HUDEP-2 (cell line): ENCODE data around the gene RBP4.

Experiments
- DNase-seq, 76 experiments: peaks; one replicate each; lab custom pipeline; 2025; ENCODE audit not compliant: unreplicated experiment in 76 of 76; lab: John Stamatoyannopoulos, UW

The RBP4 gene

DNA sequence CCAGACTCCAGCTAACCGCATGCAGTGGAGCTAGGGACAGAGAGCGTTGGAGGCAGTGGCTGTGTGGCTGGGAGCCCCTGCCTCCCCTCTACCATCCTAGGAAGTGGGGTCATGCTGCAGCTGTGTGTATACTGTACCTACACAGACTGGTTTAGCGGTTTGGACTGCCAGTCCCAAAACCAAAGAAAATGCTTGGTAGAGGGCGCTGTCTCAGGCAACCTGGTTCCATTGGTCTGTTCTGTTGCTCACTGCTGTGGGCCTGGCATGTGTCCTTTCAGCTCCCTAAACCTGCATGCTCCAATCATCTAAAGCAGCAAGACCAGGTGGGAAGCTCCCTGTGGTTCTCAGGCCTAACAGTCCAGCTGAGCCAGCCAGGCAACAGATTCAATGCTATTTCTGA lies 4.5 kb downstream of the RBP4 start:
- peak in 1 of 76 experiments; percentile 0 for DNase-seq

- DNase-seq = no peak
Observed at GRCh38 chr10:93595378-93596161, 5.5 kb downstream of the RBP4 start.

- no peak for DNase-seq
Observed at GRCh38 chr10:93594518-93594917, 6.5 kb downstream of the RBP4 start.

DNA sequence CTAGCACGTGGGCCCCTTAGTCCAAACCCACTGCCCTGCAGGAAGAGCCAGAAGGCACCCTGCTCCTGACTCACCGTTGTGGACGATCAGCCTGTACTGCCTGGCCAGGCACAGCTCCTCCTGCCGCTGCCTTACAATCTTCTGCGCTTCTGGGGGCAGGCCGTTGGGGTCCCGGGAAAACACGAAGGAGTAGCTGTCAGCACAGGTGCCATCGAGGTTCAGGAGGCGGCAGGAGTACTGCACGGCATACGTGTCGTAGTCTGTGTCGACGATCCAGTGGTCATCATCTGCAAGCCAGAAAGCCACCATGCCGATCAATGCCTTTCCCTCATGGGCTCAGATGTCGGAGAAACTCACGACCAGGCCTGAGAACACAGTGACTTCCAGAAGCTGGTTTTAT lies 7.3 kb downstream of the RBP4 start:
- DNase-seq = no peak

DNA sequence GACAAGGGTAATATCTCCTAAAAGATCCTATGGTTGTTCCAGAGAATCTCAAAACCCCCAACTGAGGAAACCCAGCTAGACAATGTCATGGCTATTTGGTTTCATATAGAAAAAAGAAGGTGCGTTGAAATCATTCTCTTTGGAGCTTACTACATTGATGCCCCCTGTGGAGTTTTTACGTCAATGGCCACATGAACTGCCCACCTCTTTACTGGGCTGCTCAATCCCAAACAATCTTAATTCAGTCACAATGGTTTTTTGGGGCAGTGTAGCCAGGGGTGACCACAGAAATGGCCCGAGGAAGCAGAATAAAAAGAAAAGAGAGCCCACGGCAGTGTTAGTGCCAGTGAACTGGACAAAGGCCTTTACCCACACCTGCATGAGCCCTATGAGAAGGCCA lies 7.8 kb downstream of the RBP4 start:
- DNase-seq = no peak

- DNase-seq = no peak
Observed at GRCh38 chr10:93591065-93591808, 9.8 kb downstream of the RBP4 start.

DNA sequence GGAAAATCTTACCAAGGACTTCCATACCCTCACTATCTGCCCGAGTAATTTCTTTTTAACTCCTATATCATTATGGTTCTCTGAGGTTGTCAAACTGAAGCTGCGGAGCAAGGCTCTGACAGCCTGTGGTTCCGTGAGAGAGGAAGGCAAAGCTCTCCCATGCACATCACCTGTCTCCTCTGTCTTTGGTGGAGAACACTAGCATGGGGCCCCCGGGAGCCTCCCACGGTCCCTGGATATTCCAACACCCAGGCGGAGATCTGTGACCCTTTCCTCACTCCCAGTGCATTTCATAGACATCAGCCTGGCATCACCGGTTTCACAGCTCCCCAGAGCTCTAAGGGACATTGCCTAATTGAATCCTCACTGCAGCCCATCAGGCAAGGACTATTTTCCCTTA lies 10.4 kb downstream of the RBP4 start:
- DNase-seq = no peak

- no peak for DNase-seq
Observed at GRCh38 chr10:93589648-93590562, 11.1 kb downstream of the RBP4 start.

DNA sequence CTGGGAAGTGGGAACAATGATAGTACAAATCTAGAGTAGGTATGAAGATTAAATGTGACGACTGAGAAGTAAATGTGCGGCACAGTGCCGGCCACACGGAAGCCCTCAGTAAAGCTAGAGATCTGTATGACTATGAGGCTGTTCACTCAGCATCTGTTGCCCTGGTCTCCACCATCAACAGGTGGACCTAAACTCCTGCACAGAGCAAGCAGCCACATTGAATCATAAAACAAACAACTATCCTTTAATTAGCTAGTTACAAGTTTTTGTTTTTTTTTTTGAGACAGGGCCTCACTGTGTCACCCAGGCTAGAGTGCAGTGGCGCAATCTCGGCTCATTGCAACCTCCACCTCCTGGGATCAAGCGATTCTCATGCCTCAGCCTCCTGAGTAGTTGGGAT lies 16.6 kb downstream of the RBP4 start:
- DNase-seq = no peak

- no peak for DNase-seq
Observed at GRCh38 chr10:93580828-93581227, 20.2 kb downstream of the RBP4 start.

GRCh38 chr10:93579985-93580711 lies 20.9 kb downstream of the RBP4 start:
- no peak for DNase-seq

DNA sequence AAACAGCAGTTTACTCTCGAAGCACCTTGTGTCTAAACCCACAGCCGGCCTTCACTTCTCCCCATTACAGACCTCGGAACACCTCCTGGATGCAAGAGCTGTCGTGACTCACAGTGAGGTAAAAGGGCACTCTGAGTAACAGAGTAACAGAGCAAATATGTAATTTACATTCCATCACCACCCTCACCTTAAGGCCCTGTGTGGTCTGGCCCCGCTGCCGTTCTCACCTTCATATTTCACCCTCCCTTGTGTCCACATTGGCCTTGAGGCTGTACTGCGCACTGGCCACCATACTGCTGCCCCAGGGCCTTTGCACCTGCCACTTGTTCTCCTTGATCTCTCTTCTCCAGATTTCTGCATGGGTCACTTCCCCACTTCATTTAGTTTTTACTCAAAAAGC lies 21.9 kb downstream of the RBP4 start:
- no peak for DNase-seq

GRCh38 chr10:93577565-93577964 lies 23.5 kb downstream of the RBP4 start:
- no peak for DNase-seq

GRCh38 chr10:93576888-93577287 lies 24.1 kb downstream of the RBP4 start:
- no peak for DNase-seq

DNA sequence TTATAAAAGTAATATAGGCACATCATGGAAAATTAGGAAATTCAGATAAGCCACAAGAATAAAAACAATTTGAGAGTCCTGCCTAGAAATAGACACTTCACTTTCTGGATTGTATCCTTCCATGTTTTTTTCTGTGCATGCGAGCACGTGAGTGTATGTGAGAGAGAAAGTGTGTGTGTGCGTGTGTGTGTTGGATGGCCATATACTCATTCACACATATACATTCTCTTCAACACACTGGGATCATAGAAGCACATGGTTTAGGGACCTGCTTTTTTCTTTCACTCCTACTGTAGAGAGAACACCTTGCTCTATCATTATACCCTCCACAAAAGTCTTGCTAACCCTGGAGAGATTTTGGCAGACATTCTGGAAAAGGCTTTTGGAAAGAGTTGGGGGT lies 27.1 kb downstream of the RBP4 start:
- no peak for DNase-seq

GRCh38 chr10:93573051-93573909 lies 27.8 kb downstream of the RBP4 start:
- DNase-seq = no peak

DNA sequence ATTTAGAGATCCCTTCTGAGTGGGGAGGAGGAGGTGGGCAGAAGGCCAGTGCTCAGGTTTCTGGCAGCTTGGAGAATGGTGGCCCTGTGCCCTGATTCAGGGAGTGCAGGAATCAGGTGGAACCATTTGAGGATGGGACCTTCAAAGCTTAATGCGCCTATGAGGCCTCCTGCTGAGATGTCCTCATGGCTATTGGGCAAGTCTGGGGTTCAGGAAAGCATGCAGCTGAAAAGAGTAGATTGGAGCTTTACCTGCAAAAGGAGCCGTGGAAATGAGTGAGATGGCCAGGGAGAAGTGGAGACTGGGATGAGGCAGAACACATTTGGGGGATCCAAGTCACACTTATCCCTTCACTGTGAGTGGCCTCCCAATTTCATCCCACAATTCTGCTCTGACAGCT lies 28.4 kb downstream of the RBP4 start:
- no peak for DNase-seq

DNA sequence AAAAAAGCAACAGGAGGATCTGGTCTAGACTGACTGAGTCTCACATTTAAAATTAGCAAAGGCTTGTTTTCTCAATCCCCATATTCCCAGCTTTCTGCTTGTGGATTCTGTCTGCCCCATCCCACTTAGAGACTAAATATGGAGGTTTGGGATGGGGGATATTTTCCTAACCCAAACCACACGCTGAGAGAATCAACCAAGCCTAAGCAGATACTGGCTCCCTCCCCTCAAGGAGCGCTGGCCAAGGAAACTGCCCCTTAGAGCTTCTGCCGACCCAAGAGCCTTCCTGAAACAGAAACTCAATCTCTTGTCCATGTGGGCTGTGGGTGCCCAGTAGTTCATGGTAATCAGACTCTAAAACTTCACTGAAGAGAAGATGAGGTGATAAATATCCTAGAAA lies 30.7 kb downstream of the RBP4 start:
- DNase-seq = no peak

DNA sequence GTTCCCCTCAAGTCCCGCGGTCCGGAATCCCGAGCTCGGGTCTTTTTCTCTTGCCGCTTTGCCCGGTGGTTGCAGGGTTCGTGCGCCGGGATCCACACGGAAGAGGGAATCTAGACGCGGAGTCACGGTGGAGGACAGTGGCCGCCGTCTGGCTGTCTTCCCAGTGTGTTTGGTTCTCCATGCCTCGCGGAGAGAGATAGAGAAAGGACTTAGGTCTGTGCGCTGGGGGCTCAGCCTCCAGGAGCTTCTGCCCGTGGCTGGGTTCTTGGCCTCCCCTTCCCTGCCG lies 33.0 kb downstream of the RBP4 start:
- DNase-seq = no peak
